GM13977 (cell line): ENCODE data around the gene RPS21.

Experiments used
- DNase-seq: peaks from one replicate; pipeline ENCODE4 v3.0.0; 2012; ENCODE audit warnings: low spot score
- in situ Hi-C: fragments of 300-500 bp; cut with MboI; formaldehyde crosslinking; loops from one replicate; pipeline ENCODE4 v1.12.0; 2022; ENCODE audit warnings: low sequenced_read_pairs, low pct_unique_long_range_greater_than_20kb, mixed read lengths, inconsistent platforms; ENCODE audit not compliant: unreplicated experiment
- TF ChIP-seq, protein P1 (sequence below): IDR thresholded peaks from 2 replicates; pipeline ENCODE4 v1.5.1; 2012; ENCODE audit warnings: mild to moderate bottlenecking, control low read depth; ENCODE audit not compliant: insufficient read depth; ENCODE audit errors: extremely low read depth, missing control alignments

Gene RPS21

DNA sequence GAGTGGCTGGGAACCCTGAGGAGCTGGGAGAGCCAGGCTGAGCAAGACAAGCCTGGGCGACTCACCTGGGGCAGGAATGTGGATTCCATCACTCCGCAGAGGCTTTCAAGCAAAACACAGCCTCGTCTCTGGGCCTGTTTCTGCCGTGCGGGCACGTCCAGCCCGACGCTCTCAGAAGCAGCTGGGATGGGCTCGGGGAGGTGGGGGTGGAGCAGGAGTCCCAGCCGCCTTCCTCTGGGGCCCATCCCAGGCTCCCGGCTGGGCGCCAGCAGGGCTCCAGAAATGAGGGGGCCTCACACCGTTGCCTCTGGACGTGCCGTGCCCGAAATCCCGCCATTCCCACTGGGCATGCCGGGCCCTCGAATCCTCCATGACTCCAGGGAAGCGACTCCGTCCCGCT is 8.7 kb upstream of the RPS21 start:
- no peak for DNase-seq
- TF ChIP-seq, protein P1, sequence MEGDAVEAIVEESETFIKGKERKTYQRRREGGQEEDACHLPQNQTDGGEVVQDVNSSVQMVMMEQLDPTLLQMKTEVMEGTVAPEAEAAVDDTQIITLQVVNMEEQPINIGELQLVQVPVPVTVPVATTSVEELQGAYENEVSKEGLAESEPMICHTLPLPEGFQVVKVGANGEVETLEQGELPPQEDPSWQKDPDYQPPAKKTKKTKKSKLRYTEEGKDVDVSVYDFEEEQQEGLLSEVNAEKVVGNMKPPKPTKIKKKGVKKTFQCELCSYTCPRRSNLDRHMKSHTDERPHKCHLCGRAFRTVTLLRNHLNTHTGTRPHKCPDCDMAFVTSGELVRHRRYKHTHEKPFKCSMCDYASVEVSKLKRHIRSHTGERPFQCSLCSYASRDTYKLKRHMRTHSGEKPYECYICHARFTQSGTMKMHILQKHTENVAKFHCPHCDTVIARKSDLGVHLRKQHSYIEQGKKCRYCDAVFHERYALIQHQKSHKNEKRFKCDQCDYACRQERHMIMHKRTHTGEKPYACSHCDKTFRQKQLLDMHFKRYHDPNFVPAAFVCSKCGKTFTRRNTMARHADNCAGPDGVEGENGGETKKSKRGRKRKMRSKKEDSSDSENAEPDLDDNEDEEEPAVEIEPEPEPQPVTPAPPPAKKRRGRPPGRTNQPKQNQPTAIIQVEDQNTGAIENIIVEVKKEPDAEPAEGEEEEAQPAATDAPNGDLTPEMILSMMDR = no peak
- in situ Hi-C loops = no loop called here

DNA sequence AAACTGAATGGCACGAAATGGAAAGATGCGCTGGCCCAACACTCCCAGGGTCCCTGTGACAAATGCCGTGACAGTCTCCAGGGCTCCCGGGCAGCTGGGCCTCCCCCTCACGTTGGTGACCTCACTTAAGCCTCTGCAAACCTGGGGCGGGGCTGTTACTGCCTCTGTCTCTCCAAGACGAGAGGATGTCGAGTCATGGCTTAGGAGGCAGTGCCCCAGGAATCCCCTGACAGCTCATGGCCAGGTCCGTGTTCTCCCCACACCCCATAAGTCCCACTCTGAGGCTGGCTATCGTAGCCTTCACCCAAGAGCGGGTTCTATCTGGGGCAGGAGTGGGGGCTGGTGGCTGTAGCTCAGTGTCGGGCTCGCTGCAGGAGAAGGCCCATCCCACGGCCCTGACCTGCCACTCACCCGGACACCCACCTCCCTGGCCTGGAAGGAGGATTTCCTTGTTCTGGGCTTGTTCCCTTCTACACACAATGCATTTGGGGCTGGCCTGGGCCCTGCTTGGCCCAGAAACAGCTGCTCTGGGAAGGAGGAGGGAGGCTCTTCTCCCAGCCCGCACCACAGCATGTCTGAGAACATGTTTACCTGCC is 5.6 kb upstream of the RPS21 start:
- DNase-seq = no peak
- in situ Hi-C loops = loop anchor here (5.0 kb wide), 1 partner anchor 74 kb away; no protein-coding TSS in a partner anchor
- TF ChIP-seq, protein P1 = no peak

DNA sequence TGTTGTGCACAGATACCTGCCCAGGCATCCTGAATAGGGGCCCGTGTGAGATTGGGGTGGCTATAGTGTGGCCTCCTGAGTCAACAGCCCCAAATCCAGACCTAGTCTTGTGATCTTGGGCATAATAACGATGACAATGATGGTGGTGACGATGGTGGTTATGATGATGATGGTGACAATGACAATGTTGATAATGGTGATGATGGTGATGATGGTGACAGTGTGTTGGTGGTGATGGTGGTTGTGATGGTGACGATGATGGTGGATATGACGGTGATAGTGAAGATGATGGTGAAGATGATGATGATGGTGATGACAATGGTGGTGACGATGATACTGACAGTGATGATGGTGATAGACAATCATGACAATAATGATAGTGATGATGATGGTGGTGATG is 5.1 kb upstream of the RPS21 start:
- TF ChIP-seq, protein P1 = no peak
- no peak for DNase-seq
- in situ Hi-C loops = loop anchor here (5.0 kb wide), 1 partner anchor 75 kb away; no protein-coding TSS in a partner anchor

DNA sequence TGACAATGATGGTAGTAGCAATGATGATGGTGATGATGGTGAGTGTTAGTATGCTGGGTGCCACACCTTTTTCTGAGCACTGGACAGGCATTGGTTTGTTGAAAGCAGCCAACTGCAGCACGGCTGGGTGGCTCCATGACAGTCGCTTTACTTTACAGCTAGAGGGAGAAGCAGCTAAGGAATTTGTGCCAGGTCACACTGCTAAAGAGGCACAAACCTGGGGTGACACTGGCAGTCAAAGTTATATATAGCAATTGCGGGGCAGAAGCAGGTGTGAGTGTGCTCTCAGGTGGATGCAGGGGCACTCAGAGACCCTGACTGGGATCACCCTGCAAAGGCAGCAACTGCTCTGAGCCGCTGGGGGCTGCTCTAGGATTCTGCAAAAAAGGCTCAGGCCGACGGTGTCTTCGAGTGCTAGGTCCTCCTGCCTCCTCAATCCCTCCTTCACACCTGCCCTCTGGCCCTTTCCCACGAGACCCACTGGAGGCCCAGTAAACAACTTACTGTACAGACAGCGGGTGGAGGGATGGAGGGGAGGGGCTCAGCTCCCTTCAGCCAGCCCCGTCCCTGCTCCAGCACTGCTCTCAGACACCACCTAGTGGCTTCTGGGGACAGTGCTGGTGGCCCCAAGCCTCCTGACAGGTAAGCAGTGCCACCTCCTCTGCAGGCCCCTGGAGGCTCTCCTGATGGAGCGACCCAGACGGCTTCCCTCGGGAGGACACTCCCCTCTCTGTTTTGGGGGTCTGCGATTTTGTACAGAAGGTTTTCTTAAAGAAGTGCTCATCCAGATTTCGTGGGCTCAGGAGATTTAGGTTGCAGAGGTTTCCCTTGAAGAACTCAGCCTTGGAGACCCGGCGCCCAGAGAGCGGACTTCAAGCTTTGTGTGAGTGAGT is 4.4 kb upstream of the RPS21 start:
- in situ Hi-C loops = loop anchor here (5.0 kb wide), 1 partner anchor 75 kb away; no protein-coding TSS in a partner anchor
- DNase-seq = peak; percentile 86
- TF ChIP-seq, protein P1 = peak; percentile 98

DNA sequence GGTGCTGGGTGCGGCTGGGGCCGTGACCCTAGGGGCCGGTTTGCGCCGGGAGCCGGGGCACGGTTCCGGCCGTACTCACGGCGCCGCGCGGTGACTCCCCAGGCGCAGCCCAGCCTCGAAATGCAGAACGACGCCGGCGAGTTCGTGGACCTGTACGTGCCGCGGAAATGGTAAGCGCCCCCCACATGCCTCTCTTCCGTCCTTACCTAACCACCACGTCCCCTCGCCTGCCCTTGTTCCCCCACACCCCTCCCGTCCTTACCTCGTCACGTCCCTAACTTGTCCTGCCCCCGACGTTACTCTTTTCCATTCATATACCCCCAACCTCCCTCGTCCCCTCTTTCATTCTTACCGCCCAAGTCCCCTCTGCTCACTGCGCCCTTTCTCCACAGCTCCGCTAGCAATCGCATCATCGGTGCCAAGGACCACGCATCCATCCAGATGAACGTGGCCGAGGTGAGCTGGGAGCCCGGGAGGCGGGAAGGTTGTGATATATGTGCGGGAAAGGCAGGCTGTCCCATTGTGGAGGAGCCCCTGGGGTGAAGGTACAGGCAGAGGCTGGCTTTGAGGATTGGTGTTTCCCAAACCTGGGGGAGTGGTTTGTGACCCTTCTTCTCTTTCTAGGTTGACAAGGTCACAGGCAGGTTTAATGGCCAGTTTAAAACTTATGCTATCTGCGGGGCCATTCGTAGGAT is 463 bp downstream of the RPS21 start:
- no peak for DNase-seq
- TF ChIP-seq, protein P1 = no peak
- in situ Hi-C loops = no loop called here

DNA sequence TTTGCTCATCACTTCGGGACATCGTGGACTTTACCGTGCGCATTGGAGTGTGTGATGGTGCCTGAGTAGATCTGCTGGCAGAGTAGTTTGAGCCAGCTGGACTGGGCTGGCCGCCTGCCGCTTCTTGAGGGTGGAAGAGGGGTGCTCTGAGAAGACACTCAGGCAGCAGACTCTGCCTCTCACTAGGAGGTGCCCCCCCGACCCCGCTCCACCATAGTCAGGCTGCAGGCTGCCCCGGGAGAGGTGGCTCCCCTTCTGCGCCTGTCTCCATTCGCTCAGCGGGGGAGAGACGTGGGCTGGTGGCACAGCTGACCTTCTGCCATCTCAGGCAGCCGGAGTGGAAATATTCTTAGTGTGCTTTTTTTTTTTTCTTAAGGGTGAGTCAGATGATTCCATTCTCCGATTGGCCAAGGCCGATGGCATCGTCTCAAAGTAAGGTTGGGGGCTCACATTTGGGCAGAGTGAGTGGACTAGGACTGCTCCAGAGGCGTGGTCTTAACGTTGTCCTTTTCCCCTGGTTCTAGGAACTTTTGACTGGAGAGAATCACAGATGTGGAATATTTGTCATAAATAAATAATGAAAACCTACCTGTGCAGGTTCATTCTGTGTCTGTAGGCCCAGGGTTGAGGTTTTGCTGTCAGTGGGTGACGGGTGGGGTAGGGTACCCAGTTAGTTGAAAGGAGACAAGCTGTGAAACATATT is 1.2 kb downstream of the RPS21 start:
- in situ Hi-C loops = no loop called here
- no peak for DNase-seq
- TF ChIP-seq, protein P1 = no peak
